Brain pericyte (primary cell): ENCODE data around the gene NDUFV3.
"Not testable (repeated sequence)": the region's sequence is repeated elsewhere in the genome, so short reads cannot be mapped to it uniquely, and the experiment has no call there.

ENCODE experiments used
- DNase-seq: peaks from one replicate; pipeline ENCODE4 v3.0.0-alpha.2; 2012; ENCODE audit warnings: low read depth, low spot score

The NDUFV3 gene

DNA sequence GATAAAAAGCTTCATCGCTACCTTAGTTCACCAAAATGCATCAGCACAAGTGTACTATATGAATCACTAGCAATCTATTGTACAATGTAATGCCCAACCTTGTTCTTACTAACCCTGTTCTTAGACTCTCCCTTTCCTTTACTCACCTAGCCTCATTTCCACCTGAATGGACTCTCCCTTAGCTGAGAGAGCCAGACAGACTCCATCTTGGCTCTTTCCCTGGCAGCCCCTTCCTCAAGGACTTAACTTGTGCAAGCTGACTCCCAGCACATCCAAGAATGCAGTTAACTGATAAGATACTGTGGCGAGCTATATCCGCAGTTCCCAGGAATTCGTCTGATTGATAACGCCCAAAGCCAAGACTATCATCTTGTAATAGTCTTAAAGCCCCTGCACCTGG lies 43.3 kb downstream of the NDUFV3 start:
- DNase-seq: not testable (repeated sequence)

DNA sequence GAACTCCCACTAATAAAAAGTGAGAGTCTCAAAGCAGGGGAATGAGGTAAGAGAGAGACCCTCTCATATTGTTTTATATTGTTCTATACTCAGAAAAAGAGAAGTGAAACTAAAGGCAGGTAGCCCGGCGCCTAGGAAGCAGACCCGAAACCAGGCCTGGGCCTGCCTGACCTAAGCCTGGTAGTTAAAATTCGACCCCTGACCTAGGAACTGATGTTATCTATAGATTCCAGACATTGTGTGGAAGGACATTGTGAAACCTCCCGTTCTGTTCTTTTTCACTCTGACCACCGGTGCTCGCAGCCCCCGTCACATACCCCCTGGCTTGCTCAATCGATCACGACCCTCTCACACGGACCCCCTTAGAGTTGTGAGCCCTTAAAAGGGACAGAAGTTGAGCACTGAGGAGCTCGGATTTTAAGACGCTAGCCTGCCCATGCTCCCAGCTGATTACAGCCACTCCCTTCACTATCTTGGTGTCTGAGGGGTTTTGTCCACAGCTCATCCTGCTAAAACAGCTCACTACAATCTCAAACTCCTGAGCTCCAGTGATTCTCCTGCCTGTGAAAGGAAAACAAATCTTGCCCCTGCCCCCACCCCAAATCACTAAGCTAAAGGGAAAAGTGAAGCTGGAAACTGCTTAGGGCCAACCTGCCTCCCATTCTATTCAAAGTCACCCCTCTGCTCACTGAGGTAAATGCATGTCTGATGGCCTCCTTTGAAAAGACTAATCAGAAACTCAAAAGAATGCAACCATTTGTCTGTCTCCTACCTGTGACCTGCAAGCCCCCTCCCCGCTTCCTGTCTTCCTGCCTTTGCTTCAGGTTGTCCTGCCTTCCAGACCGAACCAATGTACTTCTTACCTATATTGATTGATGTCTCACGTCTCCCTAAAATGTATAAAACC lies 44.2 kb downstream of the NDUFV3 start:
- DNase-seq: not testable (repeated sequence)

DNA sequence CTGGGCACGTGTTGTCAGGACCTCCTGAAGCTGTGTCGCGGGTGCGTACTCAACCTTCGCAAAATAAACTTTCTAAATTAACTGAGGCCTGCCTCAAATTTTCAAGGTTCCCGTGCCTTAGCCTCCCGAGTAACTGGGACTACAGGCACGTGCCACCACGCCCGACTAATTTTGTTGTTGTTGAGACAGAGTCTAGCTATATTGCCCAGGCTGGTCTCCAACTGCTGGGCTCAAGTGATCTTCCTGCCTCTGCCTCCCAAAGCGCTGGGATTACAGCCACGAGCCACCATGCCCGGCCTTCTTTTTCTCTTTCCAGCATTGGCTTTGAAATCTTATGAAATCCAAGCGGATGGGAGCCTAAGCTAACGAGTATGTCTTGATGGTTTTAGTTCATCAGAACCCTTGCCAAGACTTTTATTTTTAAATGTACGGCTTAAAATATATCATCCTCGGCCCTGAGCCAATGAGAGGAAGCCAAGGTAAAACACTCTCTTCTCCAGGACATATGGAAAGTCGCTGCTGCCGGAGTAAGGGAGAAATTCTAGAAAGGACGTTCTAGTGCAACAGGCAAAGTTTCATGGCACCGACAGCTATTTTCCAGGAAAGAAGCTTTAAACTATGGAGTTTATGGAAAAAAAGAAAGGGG lies 45.0 kb downstream of the NDUFV3 start:
- DNase-seq: no peak

DNA sequence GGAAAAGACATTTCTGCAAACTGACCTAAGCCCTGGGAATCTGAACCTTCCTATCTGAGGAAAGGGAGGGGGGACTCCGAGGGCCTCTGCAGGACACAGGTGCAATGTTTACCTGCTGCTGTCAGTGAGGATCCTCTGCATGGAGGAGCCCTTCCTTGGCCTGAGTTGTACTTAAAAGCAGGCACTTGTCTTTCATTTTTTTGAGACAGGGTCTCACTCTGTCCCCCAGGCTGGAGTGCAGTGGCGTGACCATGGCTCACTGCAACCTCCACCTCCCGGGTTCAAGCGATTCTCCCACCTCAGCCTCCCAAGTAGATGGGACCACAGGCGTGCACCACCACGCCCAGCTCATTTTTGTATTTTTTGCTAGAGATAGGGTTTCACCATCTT lies 45.5 kb downstream of the NDUFV3 start:
- DNase-seq: not testable (repeated sequence)

DNA sequence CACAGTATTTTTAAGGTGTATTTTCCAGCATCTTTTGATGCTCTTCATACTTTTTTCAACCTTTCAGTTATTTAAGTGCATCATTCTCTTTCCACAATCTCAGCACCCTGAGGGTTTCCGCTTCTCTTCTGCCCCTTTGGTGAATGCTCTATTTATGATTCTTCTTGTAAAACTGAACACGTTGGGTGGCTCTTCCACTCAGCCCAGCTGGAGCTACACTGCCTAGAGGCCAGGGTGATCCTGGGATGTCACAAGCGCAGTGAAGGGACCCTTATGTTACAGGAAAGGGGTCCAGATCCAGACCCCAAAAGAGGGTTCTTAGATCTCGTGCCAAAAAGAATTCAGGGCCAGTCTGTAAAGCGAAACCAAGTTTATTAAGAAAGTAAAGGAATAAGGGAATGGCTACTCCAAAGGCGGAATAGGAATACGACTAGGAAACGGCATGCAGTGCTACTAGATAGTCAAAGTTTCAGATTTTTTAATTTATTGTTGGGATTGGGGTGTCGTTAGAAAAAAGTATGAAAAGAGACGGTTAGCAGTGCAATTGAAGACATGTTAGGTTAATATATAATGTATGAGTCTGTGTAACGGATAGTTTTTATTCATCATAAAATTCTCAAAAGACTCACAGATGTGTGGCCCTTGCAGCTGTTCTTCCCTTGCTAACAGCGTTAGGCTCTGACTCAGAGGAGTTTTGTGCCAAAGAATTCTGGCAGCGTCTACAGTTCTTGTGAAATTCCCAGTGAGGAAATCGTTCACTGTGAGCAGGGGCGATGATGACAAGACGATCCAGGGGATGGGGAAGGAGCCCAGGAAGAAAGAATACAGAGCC lies 46.7 kb downstream of the NDUFV3 start:
- DNase-seq: peak; percentile 82

DNA sequence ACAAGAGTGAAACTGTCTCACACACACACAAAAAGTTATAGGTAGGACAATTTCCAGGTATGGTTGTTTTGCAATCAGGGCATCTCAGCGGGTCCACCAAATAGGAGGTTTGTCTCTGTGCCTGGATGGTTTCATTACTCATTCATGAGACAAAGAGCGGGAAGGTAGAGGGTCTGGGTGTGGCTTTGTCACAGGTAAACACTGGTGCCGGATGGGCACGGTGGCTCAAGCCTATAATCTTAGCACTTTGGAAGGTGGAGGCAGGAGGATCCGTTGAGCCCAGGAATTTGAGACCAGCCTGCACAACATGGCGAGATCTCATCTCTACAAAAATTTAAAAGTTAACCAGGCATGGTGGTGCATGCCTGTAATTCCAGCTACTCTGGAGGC lies 48.6 kb downstream of the NDUFV3 start:
- DNase-seq: no peak

DNA sequence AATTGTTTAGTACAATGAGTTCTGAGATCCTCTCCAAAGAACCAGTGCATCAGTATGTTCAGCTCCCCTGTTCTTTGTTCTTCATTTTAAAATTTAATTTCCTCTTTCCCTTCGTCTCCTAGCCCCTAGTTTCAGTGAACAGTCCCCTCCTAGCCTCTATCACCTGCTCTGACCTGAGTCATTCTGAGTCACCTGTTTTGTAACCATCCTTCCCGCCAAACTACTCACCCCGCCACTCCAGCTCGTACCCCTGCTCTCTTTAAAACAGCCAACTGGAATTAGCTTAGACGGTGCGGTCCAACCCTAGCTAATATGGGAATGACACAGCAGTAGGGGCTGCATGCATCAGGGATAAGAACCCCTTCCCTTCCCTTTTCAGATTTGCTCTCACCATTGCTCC lies 49.1 kb downstream of the NDUFV3 start:
- DNase-seq: no peak

DNA sequence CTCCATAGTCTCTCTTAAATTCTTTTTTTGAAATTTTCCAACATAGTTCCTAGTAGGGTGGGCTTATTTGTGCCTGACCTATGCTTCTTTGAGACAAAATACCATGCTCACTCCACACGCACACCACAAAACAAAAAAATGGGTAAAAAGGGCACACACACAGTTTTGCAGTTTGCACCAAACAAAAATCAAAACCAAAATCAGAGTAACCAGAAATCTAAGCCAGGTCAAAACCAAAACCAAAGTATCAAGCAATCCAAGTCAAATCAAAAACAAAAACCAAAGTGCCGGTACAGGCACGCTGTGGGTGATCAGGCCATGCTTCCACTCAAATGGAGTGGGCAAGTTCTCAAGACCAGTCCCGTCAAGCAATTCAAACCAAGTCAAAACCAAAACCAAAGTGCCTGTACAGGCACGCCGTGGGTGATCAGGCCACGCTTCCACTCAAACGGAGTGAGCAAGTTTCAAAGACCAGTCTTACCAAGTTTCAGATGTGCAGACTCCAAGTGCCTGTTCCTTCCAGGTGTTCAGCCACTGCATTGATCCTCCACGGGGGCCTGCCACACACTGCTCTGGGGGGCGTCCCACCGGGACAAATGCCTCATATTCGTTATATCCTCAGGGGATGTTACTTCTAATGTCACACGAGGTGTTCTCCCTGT lies 56.1 kb downstream of the NDUFV3 start:
- DNase-seq: not testable (repeated sequence)

DNA sequence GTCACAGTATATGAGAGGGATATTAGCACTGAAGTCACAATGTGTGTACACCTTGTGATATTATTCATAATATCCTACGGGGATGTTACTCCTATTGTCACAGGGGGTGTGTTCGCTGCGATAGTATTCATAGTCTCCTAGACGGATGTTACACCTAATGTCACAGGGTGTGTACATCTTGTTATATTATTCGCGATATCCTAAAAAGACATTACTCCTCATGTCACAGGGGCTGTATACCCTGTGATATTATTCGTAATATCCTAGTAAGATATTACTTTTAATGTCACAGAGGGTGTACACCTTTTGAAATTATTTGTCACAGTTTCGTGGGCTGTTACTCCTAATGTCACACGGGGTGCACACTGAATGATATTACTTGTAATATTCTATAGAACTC lies 58.1 kb downstream of the NDUFV3 start:
- DNase-seq: not testable (repeated sequence)

DNA sequence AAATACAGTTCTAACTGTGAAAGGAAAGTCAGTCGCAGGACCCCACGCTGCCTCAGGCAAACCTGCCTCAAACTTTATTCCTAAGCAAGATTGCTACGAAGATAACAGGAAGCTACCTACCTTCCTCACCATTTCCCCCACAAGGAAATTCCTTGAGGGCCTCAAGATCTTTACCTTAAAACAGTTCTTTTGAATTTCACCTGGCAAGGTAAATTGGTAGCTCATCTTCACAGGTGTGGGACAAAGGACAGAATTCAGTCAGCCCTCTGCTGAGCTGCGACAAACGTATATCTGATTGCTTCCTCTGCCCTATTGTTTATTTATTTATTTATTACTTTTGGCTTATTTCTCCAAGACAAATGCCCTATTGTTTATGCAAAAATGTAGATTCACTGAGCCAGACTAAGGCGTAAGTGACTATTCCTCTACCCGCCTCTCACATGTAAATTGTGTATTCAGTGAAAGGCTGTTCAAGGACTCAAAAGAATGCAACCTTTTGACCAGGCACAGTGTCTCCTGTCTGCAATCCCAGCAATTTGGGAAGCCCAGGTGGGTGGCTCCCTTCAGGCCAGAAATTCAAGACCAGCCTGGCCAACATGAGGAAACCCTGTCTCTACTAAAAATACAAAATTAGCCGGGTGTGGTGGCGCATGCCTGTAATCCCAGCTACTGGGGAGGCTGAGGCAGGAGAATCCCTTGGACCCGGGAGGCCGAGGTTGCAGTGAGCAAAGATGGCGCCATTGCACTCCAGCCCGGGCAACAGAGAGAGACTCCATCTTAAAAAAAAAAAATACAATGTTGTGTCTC lies 63.9 kb downstream of the NDUFV3 start:
- DNase-seq: no peak

DNA sequence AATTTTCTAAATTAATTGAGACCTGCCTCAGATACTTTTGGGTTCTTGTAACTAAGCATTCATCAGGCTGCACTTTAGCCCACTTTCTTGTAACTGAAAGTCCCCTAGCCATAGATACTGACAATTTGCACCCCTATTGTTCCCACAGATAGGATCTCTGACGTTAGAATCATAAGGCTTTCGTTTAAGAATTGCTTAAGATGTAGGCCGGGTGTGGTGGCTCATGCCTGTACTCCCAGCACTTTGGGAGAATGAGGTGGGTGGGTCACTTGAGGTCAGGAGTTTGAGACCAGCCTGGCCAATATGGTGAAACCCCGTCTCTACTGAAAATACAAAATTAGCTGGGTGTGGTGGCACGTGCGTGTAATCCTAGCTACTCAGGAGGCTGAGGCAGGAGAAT lies 65.0 kb downstream of the NDUFV3 start:
- not testable (repeated sequence) for DNase-seq

DNA sequence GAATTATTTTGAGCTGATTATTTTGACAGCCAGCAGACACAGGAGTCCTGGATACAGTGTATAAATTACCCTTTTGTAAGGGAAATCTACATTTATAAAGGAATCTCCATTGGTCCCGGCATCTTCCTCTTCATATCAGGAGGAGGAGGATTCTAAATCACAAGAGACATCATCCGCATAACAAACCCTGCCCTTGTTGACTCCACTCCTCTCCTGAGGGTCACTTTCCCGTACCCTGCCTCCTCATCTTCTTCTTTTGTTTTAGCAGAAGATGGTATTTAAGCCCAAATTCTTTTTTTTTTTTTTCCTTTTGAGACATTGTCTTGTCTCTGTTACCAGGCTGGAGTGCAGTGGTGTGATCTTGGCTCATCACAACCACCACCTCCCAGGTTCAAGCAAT lies 66.6 kb downstream of the NDUFV3 start:
- no peak for DNase-seq

DNA sequence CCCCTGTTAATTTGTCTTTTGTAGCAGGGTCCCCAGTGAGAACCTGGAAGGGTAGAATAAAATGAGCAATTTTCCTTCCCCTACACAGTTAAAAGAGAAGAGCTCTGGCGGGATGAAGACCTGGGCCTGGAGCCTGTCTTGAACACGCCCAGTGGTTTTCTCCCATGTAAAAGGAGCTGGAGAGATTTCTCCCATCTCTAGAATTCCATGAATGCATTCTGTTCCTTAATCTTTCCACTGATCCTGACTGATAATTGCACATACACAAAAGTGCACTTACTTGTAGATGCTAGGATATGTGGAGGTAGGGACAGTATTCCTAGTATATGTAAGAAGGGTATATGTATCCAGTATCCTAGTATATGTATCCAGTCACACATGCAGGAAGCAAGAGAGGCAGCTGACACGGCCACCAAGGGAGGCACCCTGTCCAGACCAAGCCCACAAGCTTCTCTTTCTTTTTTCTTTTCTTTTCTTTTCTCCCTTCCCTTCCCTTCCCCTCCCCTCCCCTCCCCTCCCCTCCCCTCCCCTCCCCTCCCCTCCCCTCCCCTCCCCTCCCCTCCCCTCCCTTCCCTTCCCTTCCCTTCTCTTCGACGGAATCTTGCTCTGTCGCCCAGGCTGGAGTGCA lies 69.4 kb downstream of the NDUFV3 start:
- DNase-seq: no peak
